ENCODE data around the gene EFNA1. TPM values are rescaled to one million over a fixed set of nuclear protein-coding genes. Genes with fewer than 3 reads are reported as not detected.

The EFNA1 gene
- total and polyA plus RNA-seq, 2 of the 13 experiments (the other 11 are each of a cell fraction or from before 2014, with no cell fraction given) = 81.8 to 874 TPM

DNA sequence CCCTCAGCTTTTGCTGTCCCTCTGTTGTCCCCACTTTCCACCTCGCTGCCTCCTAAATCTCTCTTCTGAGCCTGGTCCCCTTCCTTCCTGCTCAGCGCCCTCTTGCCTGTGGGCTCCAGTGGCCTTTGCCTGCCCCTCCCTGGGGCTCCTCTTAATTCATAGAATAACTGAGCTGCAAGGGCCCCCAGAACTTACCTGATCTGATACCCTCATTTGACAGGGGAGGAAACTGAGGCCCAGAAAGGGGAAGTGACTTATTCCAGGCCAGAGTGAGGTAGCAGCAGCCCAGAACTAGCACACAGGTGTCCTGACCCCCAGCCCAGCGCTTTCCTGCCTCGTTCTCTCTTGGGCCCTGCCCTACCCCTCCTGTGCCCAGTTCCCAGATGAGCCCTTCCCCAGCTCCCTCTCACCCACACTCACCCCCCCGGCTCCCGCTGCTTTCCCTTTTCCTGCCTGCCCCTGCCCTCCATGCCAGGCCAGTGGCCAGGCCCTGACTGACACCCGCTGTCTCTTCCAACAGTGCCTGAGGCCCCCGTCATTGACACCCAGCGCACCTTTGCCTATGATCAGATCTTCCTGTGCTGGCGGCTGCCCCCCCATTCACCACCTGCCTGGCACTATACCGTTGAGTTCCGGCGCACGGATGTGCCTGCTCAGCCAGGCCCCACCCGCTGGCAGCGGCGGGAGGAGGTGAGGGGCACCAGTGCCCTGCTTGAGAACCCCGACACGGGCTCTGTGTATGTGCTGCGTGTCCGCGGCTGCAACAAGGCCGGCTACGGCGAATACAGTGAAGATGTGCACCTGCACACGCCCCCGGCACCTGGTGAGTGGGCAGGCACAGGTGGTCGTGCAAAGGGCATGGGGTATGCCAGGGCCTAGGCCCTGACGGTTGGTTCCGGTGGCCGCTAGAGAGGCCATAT lies 51.7 kb downstream of the EFNA1 start:
- intact Hi-C loops (cut with micrococcal nuclease; ENCODE audit: unreplicated experiment) (no loop called here), in situ Hi-C loops (cut with HindIII; ENCODE audit: extremely low pct_ligation_motif_present, low pct_unique_long_range_greater_than_20kb) (no loop called here)
- BruUV-seq (replicated peaks) = no TSS peak
- no peaks in the 10 kb centered on the region for H3K9me3 ChIP-seq (ENCODE audit: low read length)
- H3K4me1 ChIP-seq (ENCODE audit: insufficient read depth, low read length) = peaks cover 38% of the 10 kb centered on the region
- no peak overlapping the region for H3K27ac ChIP-seq (ENCODE audit: extremely low read length, insufficient read depth, low read length)
- WGBS (ENCODE audit: low lambda C conversion rate) = 82% methylated on average over 29 of the region's 31 CpGs
- FAIRE-seq (no peak), DNase-seq (ENCODE audit: low spot score) (no peak), ATAC-seq (peak; percentile 28; the same call in 2 of the 3 replicates)
- peak overlapping the region in 2 of 3 experiments; percentile 50 to 69; a peak in 4 of 6 replicates for H3K4me3 ChIP-seq (replicated peaks in 1 of 3; ENCODE audit: insufficient read depth in 1 of 3, low read depth in 2 of 3, low read length in 3 of 3)
- no peak overlapping the region for H2AFZ ChIP-seq (ENCODE audit: low read length)
- ChIA-PET CTCF (ENCODE audit: low intra/inter-chr PET ratio, low total read pairs) (no interaction called here), POLR2A (interaction anchor here (1.2 to 1.3 kb wide), 2 partner anchors 14 to 30 kb away, joined by 3 to 5 read pairs; no protein-coding TSS in a partner anchor)
- H3K79me2 ChIP-seq (ENCODE audit: insufficient read depth, low read length) = no peaks in the 10 kb centered on the region
- peaks cover 3 to 24% of the 10 kb centered on the region in 2 experiments; a peak in 4 of 5 replicates for H3K27me3 ChIP-seq (ENCODE audit: control insufficient read depth in 1 of 2, insufficient read depth in 2 of 2, low read length in 2 of 2)
- H3K4me2 ChIP-seq (ENCODE audit: low read depth, low read length) = peak overlapping the region; percentile 76
- H4K20me1 ChIP-seq (ENCODE audit: insufficient read depth, low read length) = no peaks in the 10 kb centered on the region
- peak overlapping the region; percentile 34; the same call in 1 of the 2 replicates for H3K9ac ChIP-seq (ENCODE audit: insufficient read depth, low read depth, low read length)
- H3K36me3 ChIP-seq (replicated peaks in 1 of 2; ENCODE audit: control insufficient read depth in 1 of 2, insufficient read depth in 2 of 2, low read length in 2 of 2) = no peaks in the 10 kb centered on the region
- TF ChIP-seq, protein P1, sequence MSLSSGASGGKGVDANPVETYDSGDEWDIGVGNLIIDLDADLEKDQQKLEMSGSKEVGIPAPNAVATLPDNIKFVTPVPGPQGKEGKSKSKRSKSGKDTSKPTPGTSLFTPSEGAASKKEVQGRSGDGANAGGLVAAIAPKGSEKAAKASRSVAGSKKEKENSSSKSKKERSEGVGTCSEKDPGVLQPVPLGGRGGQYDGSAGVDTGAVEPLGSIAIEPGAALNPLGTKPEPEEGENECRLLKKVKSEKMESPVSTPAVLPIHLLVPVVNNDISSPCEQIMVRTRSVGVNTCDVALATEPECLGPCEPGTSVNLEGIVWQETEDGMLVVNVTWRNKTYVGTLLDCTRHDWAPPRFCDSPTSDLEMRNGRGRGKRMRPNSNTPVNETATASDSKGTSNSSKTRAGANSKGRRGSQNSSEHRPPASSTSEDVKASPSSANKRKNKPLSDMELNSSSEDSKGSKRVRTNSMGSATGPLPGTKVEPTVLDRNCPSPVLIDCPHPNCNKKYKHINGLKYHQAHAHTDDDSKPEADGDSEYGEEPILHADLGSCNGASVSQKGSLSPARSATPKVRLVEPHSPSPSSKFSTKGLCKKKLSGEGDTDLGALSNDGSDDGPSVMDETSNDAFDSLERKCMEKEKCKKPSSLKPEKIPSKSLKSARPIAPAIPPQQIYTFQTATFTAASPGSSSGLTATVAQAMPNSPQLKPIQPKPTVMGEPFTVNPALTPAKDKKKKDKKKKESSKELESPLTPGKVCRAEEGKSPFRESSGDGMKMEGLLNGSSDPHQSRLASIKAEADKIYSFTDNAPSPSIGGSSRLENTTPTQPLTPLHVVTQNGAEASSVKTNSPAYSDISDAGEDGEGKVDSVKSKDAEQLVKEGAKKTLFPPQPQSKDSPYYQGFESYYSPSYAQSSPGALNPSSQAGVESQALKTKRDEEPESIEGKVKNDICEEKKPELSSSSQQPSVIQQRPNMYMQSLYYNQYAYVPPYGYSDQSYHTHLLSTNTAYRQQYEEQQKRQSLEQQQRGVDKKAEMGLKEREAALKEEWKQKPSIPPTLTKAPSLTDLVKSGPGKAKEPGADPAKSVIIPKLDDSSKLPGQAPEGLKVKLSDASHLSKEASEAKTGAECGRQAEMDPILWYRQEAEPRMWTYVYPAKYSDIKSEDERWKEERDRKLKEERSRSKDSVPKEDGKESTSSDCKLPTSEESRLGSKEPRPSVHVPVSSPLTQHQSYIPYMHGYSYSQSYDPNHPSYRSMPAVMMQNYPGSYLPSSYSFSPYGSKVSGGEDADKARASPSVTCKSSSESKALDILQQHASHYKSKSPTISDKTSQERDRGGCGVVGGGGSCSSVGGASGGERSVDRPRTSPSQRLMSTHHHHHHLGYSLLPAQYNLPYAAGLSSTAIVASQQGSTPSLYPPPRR (CRISPR knock-in tag; IDR thresholded peaks at IDR 0.05; ENCODE audit: borderline replicate concordance) = 0 out of 2 replicates have a peak, but pooled peaks have one; percentile 4
- TF ChIP-seq HDAC1 (CRISPR knock-in tag; IDR thresholded peaks at IDR 0.05) (0 out of 2 replicates have a peak, but pooled peaks have one; percentile 19), ZNF225 (CRISPR knock-in tag; IDR thresholded peaks at IDR 0.05) (0 out of 2 replicates have a peak, but pooled peaks have one; percentile 3), HNRNPL (IDR thresholded peaks at IDR 0.05; ENCODE audit: low read depth, low read length) (peak; percentile 81), FOXC1 (CRISPR knock-in tag; IDR thresholded peaks at IDR 0.05; ENCODE audit: borderline replicate concordance) (0 out of 2 replicates have a peak, but pooled peaks have one; percentile 13), MAZ (IDR thresholded peaks at IDR 0.05; ENCODE audit: borderline replicate concordance, low read depth, low read length) (no peak), MAZ (CRISPR knock-in tag; IDR thresholded peaks at IDR 0.05; ENCODE audit: low read depth) (0 out of 2 replicates have a peak, but pooled peaks have one; percentile 1), NR2C2 (CRISPR knock-in tag; IDR thresholded peaks at IDR 0.05; ENCODE audit: borderline replicate concordance) (peak; percentile 8; the same call in 1 of the 2 replicates), GZF1 (CRISPR knock-in tag; IDR thresholded peaks at IDR 0.05) (no peak), MTA1 (CRISPR knock-in tag; IDR thresholded peaks at IDR 0.05; ENCODE audit: borderline replicate concordance) (0 out of 2 replicates have a peak, but pooled peaks have one; percentile 12)
- TF ChIP-seq, protein P2, sequence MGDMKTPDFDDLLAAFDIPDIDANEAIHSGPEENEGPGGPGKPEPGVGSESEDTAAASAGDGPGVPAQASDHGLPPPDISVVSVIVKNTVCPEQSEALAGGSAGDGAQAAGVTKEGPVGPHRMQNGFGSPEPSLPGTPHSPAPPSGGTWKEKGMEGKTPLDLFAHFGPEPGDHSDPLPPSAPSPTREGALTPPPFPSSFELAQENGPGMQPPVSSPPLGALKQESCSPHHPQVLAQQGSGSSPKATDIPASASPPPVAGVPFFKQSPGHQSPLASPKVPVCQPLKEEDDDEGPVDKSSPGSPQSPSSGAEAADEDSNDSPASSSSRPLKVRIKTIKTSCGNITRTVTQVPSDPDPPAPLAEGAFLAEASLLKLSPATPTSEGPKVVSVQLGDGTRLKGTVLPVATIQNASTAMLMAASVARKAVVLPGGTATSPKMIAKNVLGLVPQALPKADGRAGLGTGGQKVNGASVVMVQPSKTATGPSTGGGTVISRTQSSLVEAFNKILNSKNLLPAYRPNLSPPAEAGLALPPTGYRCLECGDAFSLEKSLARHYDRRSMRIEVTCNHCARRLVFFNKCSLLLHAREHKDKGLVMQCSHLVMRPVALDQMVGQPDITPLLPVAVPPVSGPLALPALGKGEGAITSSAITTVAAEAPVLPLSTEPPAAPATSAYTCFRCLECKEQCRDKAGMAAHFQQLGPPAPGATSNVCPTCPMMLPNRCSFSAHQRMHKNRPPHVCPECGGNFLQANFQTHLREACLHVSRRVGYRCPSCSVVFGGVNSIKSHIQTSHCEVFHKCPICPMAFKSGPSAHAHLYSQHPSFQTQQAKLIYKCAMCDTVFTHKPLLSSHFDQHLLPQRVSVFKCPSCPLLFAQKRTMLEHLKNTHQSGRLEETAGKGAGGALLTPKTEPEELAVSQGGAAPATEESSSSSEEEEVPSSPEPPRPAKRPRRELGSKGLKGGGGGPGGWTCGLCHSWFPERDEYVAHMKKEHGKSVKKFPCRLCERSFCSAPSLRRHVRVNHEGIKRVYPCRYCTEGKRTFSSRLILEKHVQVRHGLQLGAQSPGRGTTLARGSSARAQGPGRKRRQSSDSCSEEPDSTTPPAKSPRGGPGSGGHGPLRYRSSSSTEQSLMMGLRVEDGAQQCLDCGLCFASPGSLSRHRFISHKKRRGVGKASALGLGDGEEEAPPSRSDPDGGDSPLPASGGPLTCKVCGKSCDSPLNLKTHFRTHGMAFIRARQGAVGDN (CRISPR knock-in tag; IDR thresholded peaks at IDR 0.05) = peak; percentile 26; the same call in 1 of the 2 replicates

Measured in HepG2 (cell line).